ENCODE results near the gene POLR2E. TPM values are rescaled to one million over a fixed set of nuclear protein-coding genes. Genes with fewer than 3 reads are reported as not detected.
A peak's percentile ranks its signal among the peaks of the same experiment; 100 is the strongest.

The POLR2E gene
- total and polyA plus RNA-seq, 2 donors (not counting 1 experiment from before 2014, with no cell fraction given), result 103 to 121 TPM

DNA sequence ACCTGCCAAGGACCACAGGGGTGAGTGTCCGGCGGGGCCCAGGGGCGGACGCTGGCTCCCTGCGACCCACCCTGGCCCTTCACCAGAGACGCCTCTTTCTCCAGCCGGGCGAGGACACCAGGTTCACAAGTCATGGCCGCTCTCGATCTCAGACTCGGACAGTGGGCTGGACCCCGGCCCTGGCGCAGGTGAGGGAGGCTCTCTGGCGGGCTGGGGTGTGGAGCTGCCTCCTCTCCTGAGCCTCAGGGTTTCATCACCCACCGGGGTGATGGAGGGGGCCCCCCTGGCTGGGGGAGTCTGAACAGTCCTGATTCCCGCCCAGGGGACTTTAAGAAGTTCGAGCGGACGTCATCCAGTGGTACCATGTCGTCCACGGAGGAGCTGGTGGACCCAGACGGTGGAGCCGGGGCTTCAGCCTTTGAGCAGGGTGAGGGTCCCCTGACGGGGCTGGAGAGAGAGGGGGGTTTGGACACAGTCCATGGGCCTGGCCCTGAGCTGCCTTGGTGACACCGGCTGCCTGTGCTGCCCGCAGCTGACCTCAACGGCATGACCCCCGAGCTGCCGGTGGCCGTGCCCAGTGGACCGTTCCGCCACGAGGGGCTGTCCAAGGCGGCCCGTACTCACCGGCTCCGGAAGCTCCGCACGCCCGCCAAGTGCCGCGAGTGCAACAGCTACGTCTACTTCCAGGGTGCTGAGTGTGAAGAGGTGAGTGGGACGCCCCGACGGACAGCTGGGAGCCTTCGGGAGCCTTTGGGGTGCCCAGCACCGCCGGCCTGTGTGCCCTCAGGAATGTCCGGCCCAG lies 14.6 kb downstream of the POLR2E start:
- Mint-ChIP-seq H3K27ac (peak overlapping the region; percentile 32), H3K9me3 (ENCODE audit: insufficient read depth) (no peaks in the 10 kb centered on the region), H3K4me1 (peaks cover 46% of the 10 kb centered on the region), H3K27me3 (no peaks in the 10 kb centered on the region), H3K4me3 (no peak overlapping the region)
- Histone ChIP-seq H3K79me2 (ENCODE audit: control insufficient read depth, insufficient read depth, low read length) (peaks cover 48% of the 10 kb centered on the region), H3K27ac (ENCODE audit: low read length in 2 of 2) (peak overlapping the region; percentile 2 to 48), H3K36me3 (replicated peaks in 1 of 2; ENCODE audit: control extremely low read depth in 1 of 2, control insufficient read depth in 1 of 2, extremely low read depth in 1 of 2, insufficient read depth in 2 of 2, low read length in 1 of 2) (peaks cover 0 to 82% of the 10 kb centered on the region in 2 experiments), H3K4me1 (ENCODE audit: control insufficient read depth in 2 of 2, insufficient read depth in 2 of 2, low read length in 2 of 2) (peaks cover 42 to 77% of the 10 kb centered on the region in 2 donors), H3K4me3 (ENCODE audit: control extremely low read depth in 1 of 5, extremely low read depth in 1 of 5, insufficient read depth in 1 of 5, low read depth in 2 of 5, low read length in 4 of 5) (no peak overlapping the region), H3K9ac (ENCODE audit: low read length) (no peak overlapping the region), H3K9me3 (ENCODE audit: control extremely low read depth in 1 of 3, control insufficient read depth in 2 of 3, insufficient read depth in 1 of 3, low read length in 2 of 3) (no peaks in the 10 kb centered on the region), H2AFZ (ENCODE audit: insufficient read depth, low read depth, low read length, poor library complexity, severe bottlenecking) (no peak overlapping the region), H3K4me2 (replicated peaks; ENCODE audit: low read depth, low read length, poor library complexity, severe bottlenecking) (peak overlapping the region; percentile 43), H3K27me3 (replicated peaks in 1 of 4; ENCODE audit: control extremely low read depth in 1 of 4, control insufficient read depth in 3 of 4, insufficient read depth in 4 of 4, low read length in 3 of 4) (no peaks in the 10 kb centered on the region), H4K20me1 (ENCODE audit: control insufficient read depth, insufficient read depth, low read length, poor library complexity, severe bottlenecking) (peaks cover 79% of the 10 kb centered on the region)
- no peak for ATAC-seq (ENCODE audit: low read depth)
- CTCF ChIA-PET, result interaction anchor here (0.8 to 1.8 kb wide), 4 partner anchors 15 to 164 kb away, joined by 3 to 6 read pairs (median 3); no protein-coding TSS in a partner anchor
- 96% methylated on average over 49 of the region's 50 CpGs for WGBS (ENCODE audit: insufficient coverage)
- intact Hi-C loops (cut with micrococcal nuclease), result no loop called here
- POLR2A ChIA-PET, result interaction anchor here (0.5 to 2.5 kb wide), 4 partner anchors 10 to 53 kb away, joined by 3 to 8 read pairs (median 4); partner anchors contain the start of gene ARHGAP45
- TF ChIP-seq, protein P1, sequence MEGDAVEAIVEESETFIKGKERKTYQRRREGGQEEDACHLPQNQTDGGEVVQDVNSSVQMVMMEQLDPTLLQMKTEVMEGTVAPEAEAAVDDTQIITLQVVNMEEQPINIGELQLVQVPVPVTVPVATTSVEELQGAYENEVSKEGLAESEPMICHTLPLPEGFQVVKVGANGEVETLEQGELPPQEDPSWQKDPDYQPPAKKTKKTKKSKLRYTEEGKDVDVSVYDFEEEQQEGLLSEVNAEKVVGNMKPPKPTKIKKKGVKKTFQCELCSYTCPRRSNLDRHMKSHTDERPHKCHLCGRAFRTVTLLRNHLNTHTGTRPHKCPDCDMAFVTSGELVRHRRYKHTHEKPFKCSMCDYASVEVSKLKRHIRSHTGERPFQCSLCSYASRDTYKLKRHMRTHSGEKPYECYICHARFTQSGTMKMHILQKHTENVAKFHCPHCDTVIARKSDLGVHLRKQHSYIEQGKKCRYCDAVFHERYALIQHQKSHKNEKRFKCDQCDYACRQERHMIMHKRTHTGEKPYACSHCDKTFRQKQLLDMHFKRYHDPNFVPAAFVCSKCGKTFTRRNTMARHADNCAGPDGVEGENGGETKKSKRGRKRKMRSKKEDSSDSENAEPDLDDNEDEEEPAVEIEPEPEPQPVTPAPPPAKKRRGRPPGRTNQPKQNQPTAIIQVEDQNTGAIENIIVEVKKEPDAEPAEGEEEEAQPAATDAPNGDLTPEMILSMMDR (IDR thresholded peaks at IDR 0.05), result no peak
- TF ChIP-seq EZH2 (IDR thresholded peaks at IDR 0.05; ENCODE audit: borderline replicate concordance, insufficient read depth, low read depth, low read length, poor library complexity, severe bottlenecking), result no peak
- no peak for DNase-seq

All from B cell (primary cell).